Calu3 (cell line): ENCODE results near the gene TTC9. TPM values are rescaled to one million over a fixed set of nuclear protein-coding genes. Genes with fewer than 3 reads are reported as not detected.

ENCODE experiments used
- BruUV-seq: library from RNA; stranded (reverse); fragments of 400-500 nt; replicated peaks from 2 replicates; lab custom pipeline; 2021; lab: Mats Ljungman, UMichigan
- CTCF ChIA-PET: fragments of 300-600 bp; sonication (Branson Sonifier 250); formaldehyde crosslinking; loops from one replicate; lab custom pipeline; 2022; ENCODE audit warnings: antibody characterized with exemption; lab: Charles Lee
- DNase-seq: peaks from one replicate; pipeline ENCODE4 v3.0.0; 2022
- H3K27ac Mint-ChIP-seq: one replicate; pipeline ENCODE4 v1.8.0; 2022; ENCODE audit warnings: mixed read lengths; ENCODE audit not compliant: unreplicated experiment
- H3K27me3 Mint-ChIP-seq: one replicate; pipeline ENCODE4 v1.8.0; 2022; ENCODE audit warnings: mixed read lengths; ENCODE audit not compliant: unreplicated experiment
- H3K36me3 Mint-ChIP-seq: one replicate; pipeline ENCODE4 v1.8.0; 2022; ENCODE audit warnings: mild to moderate bottlenecking, moderate library complexity, mixed read lengths; ENCODE audit not compliant: insufficient read depth, unreplicated experiment
- H3K4me1 Mint-ChIP-seq: one replicate; pipeline ENCODE4 v1.8.0; 2022; ENCODE audit warnings: mild to moderate bottlenecking, low read depth, mixed read lengths; ENCODE audit not compliant: unreplicated experiment
- H3K4me3 Mint-ChIP-seq: one replicate; pipeline ENCODE4 v1.8.0; 2022; ENCODE audit warnings: mild to moderate bottlenecking, low read depth, moderate library complexity, mixed read lengths; ENCODE audit not compliant: unreplicated experiment
- H3K9me3 Mint-ChIP-seq: one replicate; pipeline ENCODE4 v1.8.0; 2022; ENCODE audit warnings: low read depth, mixed read lengths; ENCODE audit not compliant: unreplicated experiment
- intact Hi-C: fragments of 100-400 bp; cut with micrococcal nuclease; formaldehyde crosslinking; loops from one replicate; pipeline ENCODE4 v1.10.0; 2022; ENCODE audit not compliant: unreplicated experiment
- total RNA-seq: library from RNA; stranded (reverse); gene quantifications from 2 replicates; pipeline ENCODE4 v1.2.3, GENCODE V29; 2022
- TF ChIP-seq, protein P1 (sequence below): fragments of 200-600 bp; IDR thresholded peaks from one replicate; pipeline ENCODE4 v1.8.0; 2022; ENCODE audit warnings: antibody characterized with exemption; ENCODE audit not compliant: unreplicated experiment

The TTC9 gene
- total RNA-seq, 1 experiment from 2014 or later: 9.8 TPM

DNA sequence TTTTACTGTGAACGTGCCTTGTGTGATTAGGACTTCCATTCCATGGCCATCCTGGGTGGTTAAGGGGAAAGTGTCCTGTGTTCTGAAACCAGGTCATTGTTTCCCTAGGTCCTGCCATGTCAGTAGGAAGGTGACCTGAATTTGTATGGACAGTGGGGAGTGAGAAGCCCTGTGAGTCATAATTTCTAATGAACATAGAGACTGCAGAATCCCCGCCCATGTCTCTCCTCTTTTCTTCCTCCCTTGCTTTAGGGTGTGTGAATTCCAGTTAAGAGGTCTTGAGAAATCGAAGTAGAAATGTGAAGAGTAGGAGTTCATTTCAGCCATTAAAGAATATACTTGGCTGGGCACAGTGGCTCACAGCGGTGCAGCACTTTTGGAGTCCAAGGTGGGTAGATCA, 8.1 kb downstream of the TTC9 start:
- Mint-ChIP-seq H3K4me1 (no peaks in the 10 kb centered on the region), H3K9me3 (no peaks in the 10 kb centered on the region), H3K4me3 (no peak overlapping the region), H3K27ac (no peak overlapping the region), H3K36me3 (no peaks in the 10 kb centered on the region), H3K27me3 (no peaks in the 10 kb centered on the region)
- CTCF ChIA-PET: no interaction called here
- TF ChIP-seq, protein P1, sequence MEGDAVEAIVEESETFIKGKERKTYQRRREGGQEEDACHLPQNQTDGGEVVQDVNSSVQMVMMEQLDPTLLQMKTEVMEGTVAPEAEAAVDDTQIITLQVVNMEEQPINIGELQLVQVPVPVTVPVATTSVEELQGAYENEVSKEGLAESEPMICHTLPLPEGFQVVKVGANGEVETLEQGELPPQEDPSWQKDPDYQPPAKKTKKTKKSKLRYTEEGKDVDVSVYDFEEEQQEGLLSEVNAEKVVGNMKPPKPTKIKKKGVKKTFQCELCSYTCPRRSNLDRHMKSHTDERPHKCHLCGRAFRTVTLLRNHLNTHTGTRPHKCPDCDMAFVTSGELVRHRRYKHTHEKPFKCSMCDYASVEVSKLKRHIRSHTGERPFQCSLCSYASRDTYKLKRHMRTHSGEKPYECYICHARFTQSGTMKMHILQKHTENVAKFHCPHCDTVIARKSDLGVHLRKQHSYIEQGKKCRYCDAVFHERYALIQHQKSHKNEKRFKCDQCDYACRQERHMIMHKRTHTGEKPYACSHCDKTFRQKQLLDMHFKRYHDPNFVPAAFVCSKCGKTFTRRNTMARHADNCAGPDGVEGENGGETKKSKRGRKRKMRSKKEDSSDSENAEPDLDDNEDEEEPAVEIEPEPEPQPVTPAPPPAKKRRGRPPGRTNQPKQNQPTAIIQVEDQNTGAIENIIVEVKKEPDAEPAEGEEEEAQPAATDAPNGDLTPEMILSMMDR: no peak
- BruUV-seq: no TSS peak
- DNase-seq: no peak
- intact Hi-C loops: no loop called here

DNA sequence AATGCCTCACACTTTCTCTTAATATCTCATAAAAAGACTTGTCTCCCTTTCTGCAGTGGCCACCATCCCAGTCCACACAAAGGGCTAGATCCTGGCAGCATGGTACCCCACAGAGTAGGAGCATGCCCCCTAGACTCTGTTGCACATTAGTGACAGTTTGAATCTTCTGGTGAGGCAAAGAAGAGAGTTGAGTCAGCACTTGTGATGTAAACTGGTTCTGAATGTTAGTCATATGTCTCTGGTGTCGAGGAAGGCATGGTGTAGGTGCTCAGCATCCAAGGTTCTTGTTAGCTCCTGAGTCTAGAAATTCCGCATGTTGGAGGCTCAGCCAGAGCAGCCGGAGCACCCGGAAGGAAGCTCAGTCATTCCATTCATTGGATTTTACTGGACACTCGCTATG, 9.8 kb downstream of the TTC9 start:
- no peak for DNase-seq
- no peak overlapping the region for H3K27ac Mint-ChIP-seq
- H3K4me3 Mint-ChIP-seq: no peak overlapping the region
- no TSS peak for BruUV-seq
- no peaks in the 10 kb centered on the region for H3K9me3 Mint-ChIP-seq
- CTCF ChIA-PET: no interaction called here
- H3K36me3 Mint-ChIP-seq: no peaks in the 10 kb centered on the region
- H3K27me3 Mint-ChIP-seq: no peaks in the 10 kb centered on the region
- peaks cover 14% of the 10 kb centered on the region for H3K4me1 Mint-ChIP-seq
- TF ChIP-seq, protein P1: no peak
- intact Hi-C loops: no loop called here

- no TSS peak for BruUV-seq
- Mint-ChIP-seq H3K36me3 (no peaks in the 10 kb centered on the region), H3K27ac (no peak overlapping the region), H3K4me1 (peaks cover 14% of the 10 kb centered on the region), H3K4me3 (no peak overlapping the region), H3K9me3 (no peaks in the 10 kb centered on the region), H3K27me3 (no peaks in the 10 kb centered on the region)
- DNase-seq: no peak
- CTCF ChIA-PET: no interaction called here
- TF ChIP-seq, protein P1: no peak
- intact Hi-C loops: no loop called here
These were observed 11.2 kb downstream of the TTC9 start for GRCh38 chr14:70652871-70653270.

GRCh38 chr14:70653662-70654061, 11.9 kb downstream of the TTC9 start:
- DNase-seq: no peak
- Mint-ChIP-seq H3K27ac (no peak overlapping the region), H3K4me3 (no peak overlapping the region), H3K9me3 (no peaks in the 10 kb centered on the region), H3K36me3 (no peaks in the 10 kb centered on the region), H3K27me3 (no peaks in the 10 kb centered on the region), H3K4me1 (peaks cover 14% of the 10 kb centered on the region)
- BruUV-seq: no TSS peak
- intact Hi-C loops: no loop called here
- TF ChIP-seq, protein P1: no peak
- CTCF ChIA-PET: no interaction called here
